ENCODE measurements around the gene SCAMP5.

- TF ChIP-seq POLR2AphosphoS5 (IDR thresholded peaks at IDR 0.05; ENCODE audit: low read depth, low read length) (no peak), CTCF (IDR thresholded peaks at IDR 0.05 in 2 of 3, conservative IDR thresholded peaks at IDR 0.05 in 1 of 3; ENCODE audit: borderline replicate concordance in 1 of 3, insufficient read depth in 1 of 3, low read depth in 2 of 3, low read length in 2 of 3) (no peak), SP1 (IDR thresholded peaks at IDR 0.05; ENCODE audit: low read depth) (no peak), SIN3A (IDR thresholded peaks at IDR 0.05; ENCODE audit: low read depth) (no peak), EZH2phosphoT487 (IDR thresholded peaks at IDR 0.05; ENCODE audit: borderline replicate concordance) (no peak), EGR1 (IDR thresholded peaks at IDR 0.05; ENCODE audit: low read depth) (no peak)
Measured at GRCh38 chr15:75025548-75026260, 30.3 kb downstream of the SCAMP5 start.
